NB4 (cell line): ENCODE data around the gene RASAL2.

Source experiments
- DNase-seq: peaks from one replicate; pipeline ENCODE4 v3.0.0; 2010; ENCODE audit warnings: low read depth
- H3K4me3 ChIP-seq: one replicate; pipeline ENCODE4 v1.5.1; 2011; ENCODE audit warnings: mild to moderate bottlenecking, low read depth, low read length, moderate library complexity
- MYC ChIP-seq: IDR thresholded peaks from 2 replicates; pipeline ENCODE4 v1.6.1; 2011; ENCODE audit warnings: low read depth, low read length
- POLR2A ChIP-seq: IDR thresholded peaks from 2 replicates; pipeline ENCODE4 v1.6.1; 2011; ENCODE audit warnings: mild to moderate bottlenecking; ENCODE audit not compliant: insufficient read length; ENCODE audit errors: extremely low read depth
- TF ChIP-seq, protein P1 (sequence below): IDR thresholded peaks from one replicate; pipeline ENCODE4 v1.5.1; 2012; ENCODE audit warnings: low read depth, low read length
- TF ChIP-seq, protein P2 (sequence below): IDR thresholded peaks from 2 replicates; pipeline ENCODE4 v1.6.1; 2011; ENCODE audit warnings: low read depth, low read length

The RASAL2 gene

DNA sequence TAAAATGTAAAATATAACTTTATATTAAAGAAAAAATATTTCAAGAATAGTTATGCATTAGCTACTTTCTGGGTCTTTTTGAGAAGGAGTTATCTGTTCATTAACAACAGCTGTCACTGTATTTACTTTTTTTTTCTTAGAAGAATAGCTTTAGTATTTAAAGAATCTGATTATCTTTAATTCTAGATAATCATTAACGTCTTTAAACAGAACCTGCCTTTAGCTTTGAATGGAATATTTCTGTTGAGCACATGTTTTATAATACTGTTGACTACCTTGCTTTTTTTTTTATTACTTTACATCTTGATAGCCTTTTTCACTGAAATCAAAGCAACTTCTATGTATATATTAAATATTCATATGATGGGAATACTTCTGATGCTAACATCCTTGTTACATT is 270.9 kb downstream of the RASAL2 start:
- TF ChIP-seq POLR2A: no peak
- TF ChIP-seq MYC: no peak
- TF ChIP-seq, protein P1, sequence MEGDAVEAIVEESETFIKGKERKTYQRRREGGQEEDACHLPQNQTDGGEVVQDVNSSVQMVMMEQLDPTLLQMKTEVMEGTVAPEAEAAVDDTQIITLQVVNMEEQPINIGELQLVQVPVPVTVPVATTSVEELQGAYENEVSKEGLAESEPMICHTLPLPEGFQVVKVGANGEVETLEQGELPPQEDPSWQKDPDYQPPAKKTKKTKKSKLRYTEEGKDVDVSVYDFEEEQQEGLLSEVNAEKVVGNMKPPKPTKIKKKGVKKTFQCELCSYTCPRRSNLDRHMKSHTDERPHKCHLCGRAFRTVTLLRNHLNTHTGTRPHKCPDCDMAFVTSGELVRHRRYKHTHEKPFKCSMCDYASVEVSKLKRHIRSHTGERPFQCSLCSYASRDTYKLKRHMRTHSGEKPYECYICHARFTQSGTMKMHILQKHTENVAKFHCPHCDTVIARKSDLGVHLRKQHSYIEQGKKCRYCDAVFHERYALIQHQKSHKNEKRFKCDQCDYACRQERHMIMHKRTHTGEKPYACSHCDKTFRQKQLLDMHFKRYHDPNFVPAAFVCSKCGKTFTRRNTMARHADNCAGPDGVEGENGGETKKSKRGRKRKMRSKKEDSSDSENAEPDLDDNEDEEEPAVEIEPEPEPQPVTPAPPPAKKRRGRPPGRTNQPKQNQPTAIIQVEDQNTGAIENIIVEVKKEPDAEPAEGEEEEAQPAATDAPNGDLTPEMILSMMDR: no peak
- TF ChIP-seq, protein P2, sequence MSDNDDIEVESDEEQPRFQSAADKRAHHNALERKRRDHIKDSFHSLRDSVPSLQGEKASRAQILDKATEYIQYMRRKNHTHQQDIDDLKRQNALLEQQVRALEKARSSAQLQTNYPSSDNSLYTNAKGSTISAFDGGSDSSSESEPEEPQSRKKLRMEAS: no peak
- H3K4me3 ChIP-seq: no peak overlapping the region
- no peak for DNase-seq

DNA sequence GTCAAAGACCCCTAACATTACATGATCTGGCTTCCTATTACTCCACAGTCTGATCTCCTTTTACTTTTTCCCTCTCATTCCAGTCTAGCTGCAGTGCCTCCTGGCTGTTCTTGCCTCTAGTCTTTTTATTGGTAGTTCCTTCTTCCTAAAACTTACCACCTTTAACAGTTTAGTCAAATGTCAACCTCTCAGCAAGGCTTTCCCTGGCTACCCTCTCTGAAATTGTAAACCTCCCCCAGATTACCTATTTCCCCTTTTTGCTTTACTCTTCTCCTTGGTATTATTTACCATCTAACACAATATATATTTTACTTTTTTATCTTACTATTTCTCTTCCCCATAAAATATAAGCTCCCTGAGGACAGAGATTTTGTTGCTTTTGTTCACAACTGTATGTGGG is 273.2 kb downstream of the RASAL2 start:
- TF ChIP-seq MYC: no peak
- TF ChIP-seq, protein P1: no peak
- TF ChIP-seq, protein P2: no peak
- TF ChIP-seq POLR2A: no peak

DNA sequence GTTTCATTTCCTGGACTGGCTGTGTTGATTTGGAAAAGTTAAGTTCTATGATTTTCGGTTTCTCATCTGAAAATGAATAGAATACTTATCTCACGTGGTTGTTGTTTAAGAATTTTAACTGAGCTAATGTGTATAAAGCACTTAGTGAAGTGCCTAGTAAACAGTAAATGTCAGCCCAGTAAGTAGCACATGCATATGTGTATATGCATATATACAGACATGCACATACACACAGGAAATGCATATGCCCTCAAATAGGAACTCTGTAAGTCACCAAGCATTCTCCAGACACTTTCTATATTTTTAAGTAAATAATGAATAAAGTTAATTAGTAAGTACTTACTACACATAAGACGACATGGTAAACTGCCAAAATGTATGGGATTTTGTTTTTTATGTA is 274.3 kb downstream of the RASAL2 start:
- no peak for TF ChIP-seq POLR2A
- TF ChIP-seq, protein P1: no peak
- TF ChIP-seq MYC: no peak
- TF ChIP-seq, protein P2: no peak
- H3K4me3 ChIP-seq: no peak overlapping the region

More for the DNA sequence above, 273.2 kb downstream of the RASAL2 start:
- peak; percentile 13 for DNase-seq
- H3K4me3 ChIP-seq: no peak overlapping the region

DNA sequence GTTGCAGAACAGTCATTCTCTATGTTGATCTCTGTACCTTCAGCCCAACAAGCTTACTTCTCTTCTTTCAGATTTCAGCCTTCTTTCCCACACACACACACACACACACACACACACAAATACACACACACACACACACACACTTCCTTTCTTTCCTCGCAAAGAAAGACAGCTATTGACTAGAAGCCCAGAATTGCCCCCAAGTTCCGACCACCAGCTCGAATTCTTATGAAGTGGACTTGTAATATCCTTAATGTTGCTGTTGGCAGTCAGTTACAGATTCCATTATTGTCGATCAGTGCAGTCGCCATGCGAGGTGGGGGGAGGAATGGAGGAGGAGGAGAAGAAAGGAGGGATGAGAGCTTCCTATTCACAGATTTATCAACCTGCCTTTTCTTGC is 277.3 kb downstream of the RASAL2 start:
- no peak overlapping the region for H3K4me3 ChIP-seq
- TF ChIP-seq, protein P2: no peak
- DNase-seq: no peak

More for the DNA sequence above, 274.3 kb downstream of the RASAL2 start:
- no peak for DNase-seq

DNA sequence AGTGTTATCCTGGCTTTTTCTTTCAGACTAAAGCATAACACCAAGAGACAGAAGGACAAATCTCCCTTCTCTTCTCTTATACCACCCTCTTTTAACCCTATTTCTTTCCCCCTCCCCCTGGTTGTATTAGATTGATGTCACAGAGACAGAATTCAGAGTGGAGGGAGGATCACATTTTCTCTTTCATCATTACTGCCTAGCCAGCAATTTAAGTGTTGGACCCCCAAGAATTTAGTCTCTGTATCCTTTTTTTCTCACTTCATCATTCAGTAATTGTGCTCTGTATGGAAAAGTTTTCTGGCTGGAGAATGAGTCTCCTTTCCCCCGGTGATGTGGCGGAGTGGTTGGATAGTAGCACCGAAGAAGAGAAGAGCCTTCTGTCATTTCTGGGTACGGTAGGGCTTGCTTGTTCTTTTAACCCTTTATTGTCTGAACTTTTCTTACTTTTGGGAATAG is 278.1 kb downstream of the RASAL2 start:
- no peak for DNase-seq
- H3K4me3 ChIP-seq: no peak overlapping the region
- no peak for TF ChIP-seq MYC
- TF ChIP-seq, protein P1: no peak
- TF ChIP-seq, protein P2: no peak
- no peak for TF ChIP-seq POLR2A

DNA sequence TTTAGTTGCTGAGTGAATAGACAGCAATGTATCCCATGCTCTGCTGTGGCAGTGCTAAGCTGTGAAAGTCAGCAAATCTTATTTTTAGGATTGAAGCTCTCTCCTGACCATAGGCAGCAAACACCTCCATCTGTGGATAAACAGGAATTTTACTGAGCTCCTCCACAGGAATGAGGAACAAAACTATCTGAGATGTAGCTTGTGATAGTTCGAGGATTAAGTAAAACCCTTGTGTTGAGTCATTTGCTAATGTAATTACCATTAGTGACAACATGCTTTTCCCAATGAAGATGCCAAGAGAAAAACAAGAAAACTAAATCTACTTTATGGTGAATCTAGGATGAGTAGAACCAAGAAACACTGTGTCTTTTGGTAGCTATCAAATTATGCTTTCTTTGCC is 280.1 kb downstream of the RASAL2 start:
- H3K4me3 ChIP-seq: no peak overlapping the region
- TF ChIP-seq POLR2A (no peak), MYC (no peak)
- TF ChIP-seq, protein P1: no peak
- TF ChIP-seq, protein P2: no peak
- no peak for DNase-seq
